GM21737 (cell line): ENCODE data around the gene CDYL.
"Not testable (repeated sequence)": the region's sequence is repeated elsewhere in the genome, so short reads cannot be mapped to it uniquely, and the experiment has no call there.

Experiments used
- ATAC-seq: cut with Tn5 transposase; IDR thresholded peaks from one replicate; pipeline ENCODE4 v1.9.1; 2021; ENCODE audit warnings: mild to moderate bottlenecking, moderate library complexity; ENCODE audit not compliant: unreplicated experiment

CDYL gene

DNA sequence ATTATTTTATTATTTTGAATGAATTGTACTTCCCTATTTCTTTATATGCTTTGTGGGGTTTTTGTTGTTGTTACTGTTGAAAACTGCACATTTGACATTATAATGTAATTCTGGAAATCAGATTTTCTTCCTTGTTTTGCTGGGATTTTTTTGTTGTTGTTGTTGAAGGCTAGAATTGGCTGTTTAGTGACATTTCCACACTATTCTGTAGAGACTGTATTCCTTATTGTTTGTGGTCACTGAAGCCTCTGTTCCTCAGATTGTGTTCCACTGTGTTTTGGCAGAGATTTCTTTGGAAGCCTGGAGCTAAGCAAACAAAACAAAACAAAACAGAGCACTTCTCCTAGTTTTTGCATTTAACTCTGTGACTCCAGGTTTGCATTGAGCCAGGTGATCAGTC is 52.9 kb downstream of the CDYL start:
- no peak for ATAC-seq

DNA sequence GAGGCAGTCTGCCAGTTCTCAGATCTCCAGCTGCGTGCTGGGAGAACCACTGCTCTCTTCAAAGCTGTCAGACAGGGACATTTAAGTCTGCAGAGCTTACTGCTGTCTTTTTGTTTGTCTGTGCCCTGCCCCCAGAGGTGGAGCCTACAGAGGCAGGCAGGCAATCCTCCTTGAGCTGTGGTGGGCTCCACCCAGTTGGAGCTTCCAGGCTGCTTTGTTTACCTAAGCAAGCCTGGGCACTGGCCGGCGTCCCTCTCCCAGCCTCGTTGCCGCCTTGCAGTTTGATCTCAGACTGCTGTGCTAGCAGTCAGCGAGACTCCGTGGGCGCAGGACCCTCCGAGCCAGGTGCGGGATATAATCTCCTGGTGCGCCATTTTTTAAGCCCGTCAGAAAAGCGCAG is 59.3 kb downstream of the CDYL start:
- not testable (repeated sequence) for ATAC-seq

GRCh38 chr6:4840169-4840568 is 64.0 kb downstream of the CDYL start:
- ATAC-seq = no peak

GRCh38 chr6:4844108-4844507 is 67.9 kb downstream of the CDYL start:
- no peak for ATAC-seq

DNA sequence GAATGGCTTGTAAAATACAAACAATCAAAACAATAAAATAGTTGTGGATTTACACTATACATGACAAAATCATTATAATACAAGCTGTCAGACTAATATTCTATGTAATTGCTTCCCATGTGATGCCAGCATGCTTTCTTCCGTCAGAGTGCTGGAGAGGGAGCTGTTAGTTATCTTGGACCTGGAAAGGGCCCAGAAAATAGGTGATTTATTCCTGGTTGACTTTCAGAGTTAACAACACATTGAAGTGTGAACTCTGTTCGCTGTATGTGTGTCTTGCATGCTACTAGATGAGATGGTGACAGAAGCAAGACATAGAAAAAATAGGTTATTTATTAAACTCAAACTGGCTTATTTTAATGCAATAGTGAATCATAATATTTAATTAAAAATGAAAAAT is 70.2 kb downstream of the CDYL start:
- no peak for ATAC-seq

DNA sequence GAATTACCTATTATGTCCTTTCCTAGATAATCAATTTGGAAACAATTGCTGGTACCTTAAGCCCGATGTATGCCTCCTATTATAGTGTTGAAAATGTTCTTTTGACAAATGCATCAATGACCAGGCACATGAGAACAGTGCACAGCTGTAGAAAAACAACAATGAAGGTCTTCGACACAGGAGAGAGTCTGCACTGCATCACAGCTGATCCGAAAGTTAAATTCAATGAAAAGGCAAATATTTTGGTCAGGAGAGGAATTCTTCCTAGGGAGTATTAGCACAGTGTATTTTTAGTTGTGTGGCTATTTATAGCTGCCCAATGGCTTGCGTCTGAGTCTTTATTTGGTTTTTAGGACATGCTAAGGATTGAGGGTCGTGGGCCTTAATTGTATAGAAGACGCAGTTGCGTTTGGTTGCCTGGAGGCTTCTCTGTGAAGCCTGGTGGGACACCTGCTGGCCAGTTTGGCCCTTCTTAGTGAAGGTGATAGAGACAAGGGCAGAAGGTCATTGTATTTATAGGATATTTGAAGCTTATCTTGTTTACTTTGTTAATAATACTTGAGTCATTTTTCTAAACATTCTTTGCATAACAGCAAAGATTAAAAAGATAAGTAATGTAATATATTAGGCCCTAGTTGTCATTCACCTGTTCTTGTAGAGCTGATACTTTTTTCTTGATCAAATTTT is 72.3 kb downstream of the CDYL start:
- ATAC-seq = no peak

- ATAC-seq = no peak
Measured at GRCh38 chr6:4849226-4850022, 73.2 kb downstream of the CDYL start.

- no peak for ATAC-seq
Measured at GRCh38 chr6:4851035-4851434, 74.8 kb downstream of the CDYL start.

GRCh38 chr6:4852186-4852585 is 76.0 kb downstream of the CDYL start:
- not testable (repeated sequence) for ATAC-seq

GRCh38 chr6:4852938-4853337 is 76.7 kb downstream of the CDYL start:
- no peak for ATAC-seq

- ATAC-seq = no peak
Measured at GRCh38 chr6:4853349-4853748, 77.1 kb downstream of the CDYL start.

DNA sequence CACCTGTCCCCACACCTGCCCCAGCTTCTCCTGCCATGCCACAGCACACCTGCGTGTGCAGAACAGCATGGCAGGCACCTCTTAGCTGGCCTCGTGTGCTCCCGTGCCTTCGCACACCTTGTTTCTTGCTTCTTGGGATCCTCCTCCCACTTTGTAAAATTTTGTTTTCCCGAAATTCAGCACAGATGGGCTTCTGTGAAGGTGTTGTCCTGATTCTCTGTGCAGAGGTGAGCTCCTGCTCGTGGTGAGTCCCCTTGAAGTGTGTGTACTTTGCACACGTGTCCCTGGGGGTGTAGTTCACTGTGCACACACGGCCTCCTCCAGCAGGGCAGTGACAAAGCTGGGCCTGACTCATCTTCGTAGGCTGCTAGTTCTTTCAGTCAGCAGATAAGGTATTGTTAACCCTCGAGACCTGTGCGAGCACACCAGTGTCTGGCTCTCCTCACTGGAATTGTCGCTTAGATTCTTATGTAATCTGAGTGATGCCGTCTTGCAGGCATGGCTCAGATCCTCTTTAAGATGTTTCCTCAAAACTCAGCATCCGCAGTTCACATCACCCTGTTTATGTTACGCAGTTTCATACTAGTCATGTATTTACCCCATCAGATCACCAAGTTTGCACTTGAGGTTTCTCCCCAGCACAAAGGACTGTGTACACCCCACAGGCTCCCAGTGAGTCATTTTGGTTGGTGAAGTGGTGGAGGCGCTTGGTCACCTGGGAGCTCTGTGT is 77.7 kb downstream of the CDYL start:
- ATAC-seq = no peak

GRCh38 chr6:4856785-4857184 is 80.6 kb downstream of the CDYL start:
- no peak for ATAC-seq

- ATAC-seq = no peak
Measured at GRCh38 chr6:4858194-4859015, 82.2 kb downstream of the CDYL start.

- ATAC-seq = no peak
Measured at GRCh38 chr6:4860387-4860786, 84.2 kb downstream of the CDYL start.

DNA sequence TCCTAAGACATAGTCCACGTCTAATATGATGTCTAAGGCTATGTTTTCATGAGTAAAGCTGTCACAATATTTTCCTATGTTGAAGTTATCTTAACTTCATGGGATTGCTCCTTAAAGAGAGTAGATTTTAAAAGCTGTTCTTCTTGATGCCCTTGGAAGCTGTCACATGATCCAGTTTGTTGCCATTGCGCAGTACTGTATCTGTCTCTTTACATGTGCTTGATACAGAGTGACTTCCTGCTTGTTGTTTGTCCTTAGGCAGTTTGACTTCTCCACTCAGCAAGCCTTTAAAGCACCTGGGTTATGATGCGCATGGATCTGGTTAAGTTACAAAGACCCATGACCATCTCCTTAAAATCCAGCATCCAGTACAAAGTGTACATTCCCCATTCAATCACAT is 85.4 kb downstream of the CDYL start:
- no peak for ATAC-seq

DNA sequence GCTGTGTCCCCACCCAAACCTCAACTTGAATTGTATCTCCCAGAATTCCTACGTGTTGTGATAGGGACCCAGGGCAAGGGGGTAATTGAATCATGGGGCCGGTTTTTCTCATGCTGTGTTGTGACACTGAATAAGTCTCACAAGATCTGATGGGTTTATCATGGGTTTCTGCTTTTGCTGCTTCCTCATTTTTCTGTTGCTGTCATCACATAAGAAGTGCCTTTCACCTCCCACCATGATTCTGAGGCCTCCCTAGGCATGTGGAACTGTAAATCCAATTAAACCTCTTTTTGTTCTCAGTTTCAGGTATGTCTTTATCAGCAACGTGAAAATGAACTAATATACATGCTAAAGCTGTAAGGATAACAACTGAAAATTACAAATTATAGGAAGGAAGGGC is 88.3 kb downstream of the CDYL start:
- no peak for ATAC-seq

DNA sequence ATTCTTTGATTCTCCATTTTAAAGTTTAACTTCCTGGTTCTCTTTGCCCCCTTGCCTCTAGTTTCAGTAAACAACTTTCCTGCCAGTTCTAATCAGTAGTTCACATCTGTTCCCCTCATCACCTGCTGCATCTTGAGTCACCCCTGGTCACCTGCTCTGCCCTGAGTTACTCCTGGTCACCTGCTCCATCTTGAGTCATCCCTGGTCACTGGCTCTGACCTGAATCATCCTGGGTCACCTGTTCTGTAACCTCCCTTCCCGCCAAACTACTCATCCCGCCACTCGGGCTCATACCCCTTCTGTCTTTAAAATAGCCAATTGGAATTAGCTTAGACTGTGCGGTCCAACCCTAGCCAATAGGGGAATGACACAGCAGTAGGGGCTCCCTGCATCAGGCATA is 88.8 kb downstream of the CDYL start:
- ATAC-seq = not testable (repeated sequence)

DNA sequence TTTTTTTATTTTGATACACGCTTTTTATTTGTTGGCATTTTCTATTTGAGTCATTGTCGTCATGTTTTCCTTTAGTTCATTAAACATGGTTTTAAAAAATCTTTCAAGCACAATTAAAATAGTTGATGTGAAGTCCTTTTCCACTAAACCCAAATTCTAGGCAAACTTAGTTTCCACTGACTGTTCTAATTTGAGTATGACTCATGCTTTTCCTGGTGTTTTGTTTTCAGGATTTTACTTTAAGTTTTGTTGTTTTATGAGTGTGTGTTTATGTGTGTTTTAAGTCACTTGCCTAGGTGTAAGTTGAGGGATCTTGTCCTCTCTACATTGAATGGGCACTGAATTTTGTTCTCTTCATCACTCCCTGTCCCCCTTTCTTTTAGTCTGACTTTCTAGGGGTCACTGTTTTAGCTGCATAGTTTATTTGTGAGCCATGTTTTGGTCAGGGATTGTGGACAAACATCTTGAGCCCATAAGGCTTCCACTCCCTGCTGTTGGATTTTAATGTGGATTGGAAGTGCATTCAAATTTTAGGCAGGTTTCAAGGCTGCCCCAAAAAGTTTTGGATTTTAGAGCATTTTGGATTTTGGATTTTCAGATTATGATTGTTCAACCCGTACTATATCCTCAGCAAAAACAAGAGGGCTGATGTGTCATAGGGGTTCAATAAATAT is 94.8 kb downstream of the CDYL start:
- ATAC-seq = no peak

GRCh38 chr6:4871825-4872224 is 95.6 kb downstream of the CDYL start:
- ATAC-seq = no peak
